Measurements from ENCODE around the gene MUSK. TPM values are rescaled to one million over a fixed set of nuclear protein-coding genes. Genes with fewer than 3 reads are reported as not detected.

The MUSK gene
- polyA plus RNA-seq, 2 of the 4 experiments (the other 2 are of a cell fraction): not detected

DNA sequence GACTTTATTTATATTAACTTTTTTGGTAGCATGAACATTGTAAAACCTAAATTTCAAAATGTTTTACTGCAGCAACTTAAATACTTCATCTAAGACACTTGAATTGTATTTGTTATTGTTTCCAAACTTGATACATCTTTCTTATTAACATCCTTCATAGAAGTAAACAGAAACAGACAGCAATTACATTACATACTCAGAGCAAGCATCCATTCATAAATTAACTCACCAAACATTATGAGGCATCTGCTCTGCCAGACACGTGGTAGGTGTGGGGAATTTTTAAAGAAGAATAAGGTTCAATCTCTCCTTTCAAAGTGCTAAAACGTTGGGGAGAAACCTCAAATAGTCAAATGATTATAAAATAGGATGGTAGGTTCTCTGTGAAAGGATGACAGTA lies 130.8 kb downstream of the MUSK start:
- Histone ChIP-seq H3K4me1 (peaks cover 56% of the 10 kb centered on the region), H3K4me2 (no peak overlapping the region), H3K9me3 (no peaks in the 10 kb centered on the region), H3K27ac (peak overlapping the region; percentile 48 to 69; a peak in 5 of 6 replicates), H3K4me3 (no peak overlapping the region)
- no peak for TF ChIP-seq SMC3 (IDR thresholded peaks at IDR 0.05)
- TF ChIP-seq EHMT2 (IDR thresholded peaks at IDR 0.05; ENCODE audit: low read depth): no peak
- TF ChIP-seq JUN (IDR thresholded peaks at IDR 0.05): no peak
- TF ChIP-seq, protein P1, sequence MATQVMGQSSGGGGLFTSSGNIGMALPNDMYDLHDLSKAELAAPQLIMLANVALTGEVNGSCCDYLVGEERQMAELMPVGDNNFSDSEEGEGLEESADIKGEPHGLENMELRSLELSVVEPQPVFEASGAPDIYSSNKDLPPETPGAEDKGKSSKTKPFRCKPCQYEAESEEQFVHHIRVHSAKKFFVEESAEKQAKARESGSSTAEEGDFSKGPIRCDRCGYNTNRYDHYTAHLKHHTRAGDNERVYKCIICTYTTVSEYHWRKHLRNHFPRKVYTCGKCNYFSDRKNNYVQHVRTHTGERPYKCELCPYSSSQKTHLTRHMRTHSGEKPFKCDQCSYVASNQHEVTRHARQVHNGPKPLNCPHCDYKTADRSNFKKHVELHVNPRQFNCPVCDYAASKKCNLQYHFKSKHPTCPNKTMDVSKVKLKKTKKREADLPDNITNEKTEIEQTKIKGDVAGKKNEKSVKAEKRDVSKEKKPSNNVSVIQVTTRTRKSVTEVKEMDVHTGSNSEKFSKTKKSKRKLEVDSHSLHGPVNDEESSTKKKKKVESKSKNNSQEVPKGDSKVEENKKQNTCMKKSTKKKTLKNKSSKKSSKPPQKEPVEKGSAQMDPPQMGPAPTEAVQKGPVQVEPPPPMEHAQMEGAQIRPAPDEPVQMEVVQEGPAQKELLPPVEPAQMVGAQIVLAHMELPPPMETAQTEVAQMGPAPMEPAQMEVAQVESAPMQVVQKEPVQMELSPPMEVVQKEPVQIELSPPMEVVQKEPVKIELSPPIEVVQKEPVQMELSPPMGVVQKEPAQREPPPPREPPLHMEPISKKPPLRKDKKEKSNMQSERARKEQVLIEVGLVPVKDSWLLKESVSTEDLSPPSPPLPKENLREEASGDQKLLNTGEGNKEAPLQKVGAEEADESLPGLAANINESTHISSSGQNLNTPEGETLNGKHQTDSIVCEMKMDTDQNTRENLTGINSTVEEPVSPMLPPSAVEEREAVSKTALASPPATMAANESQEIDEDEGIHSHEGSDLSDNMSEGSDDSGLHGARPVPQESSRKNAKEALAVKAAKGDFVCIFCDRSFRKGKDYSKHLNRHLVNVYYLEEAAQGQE (IDR thresholded peaks at IDR 0.05): no peak
- TF ChIP-seq, protein P2, sequence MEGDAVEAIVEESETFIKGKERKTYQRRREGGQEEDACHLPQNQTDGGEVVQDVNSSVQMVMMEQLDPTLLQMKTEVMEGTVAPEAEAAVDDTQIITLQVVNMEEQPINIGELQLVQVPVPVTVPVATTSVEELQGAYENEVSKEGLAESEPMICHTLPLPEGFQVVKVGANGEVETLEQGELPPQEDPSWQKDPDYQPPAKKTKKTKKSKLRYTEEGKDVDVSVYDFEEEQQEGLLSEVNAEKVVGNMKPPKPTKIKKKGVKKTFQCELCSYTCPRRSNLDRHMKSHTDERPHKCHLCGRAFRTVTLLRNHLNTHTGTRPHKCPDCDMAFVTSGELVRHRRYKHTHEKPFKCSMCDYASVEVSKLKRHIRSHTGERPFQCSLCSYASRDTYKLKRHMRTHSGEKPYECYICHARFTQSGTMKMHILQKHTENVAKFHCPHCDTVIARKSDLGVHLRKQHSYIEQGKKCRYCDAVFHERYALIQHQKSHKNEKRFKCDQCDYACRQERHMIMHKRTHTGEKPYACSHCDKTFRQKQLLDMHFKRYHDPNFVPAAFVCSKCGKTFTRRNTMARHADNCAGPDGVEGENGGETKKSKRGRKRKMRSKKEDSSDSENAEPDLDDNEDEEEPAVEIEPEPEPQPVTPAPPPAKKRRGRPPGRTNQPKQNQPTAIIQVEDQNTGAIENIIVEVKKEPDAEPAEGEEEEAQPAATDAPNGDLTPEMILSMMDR (IDR thresholded peaks at IDR 0.05): no peak
- no peak for TF ChIP-seq RARB (CRISPR knock-in tag; IDR thresholded peaks at IDR 0.05)
- TF ChIP-seq NR3C1 (IDR thresholded peaks at IDR 0.05): no peak
- no peak for TF ChIP-seq FOSL2 (IDR thresholded peaks at IDR 0.05)
- TF ChIP-seq FOSL2 (CRISPR knock-in tag; IDR thresholded peaks at IDR 0.05): no peak
- ChIA-PET POLR2A (no interaction called here), CTCF (no interaction called here)
- FAIRE-seq (no peak), ATAC-seq (no peak), DNase-seq (ENCODE audit: low read depth in 1 of 2, low spot score in 1 of 2) (no peak)
- WGBS (ENCODE audit: missing lambda C conversion rate): 34% methylated on average over 2 of the region's 2 CpGs

DNA sequence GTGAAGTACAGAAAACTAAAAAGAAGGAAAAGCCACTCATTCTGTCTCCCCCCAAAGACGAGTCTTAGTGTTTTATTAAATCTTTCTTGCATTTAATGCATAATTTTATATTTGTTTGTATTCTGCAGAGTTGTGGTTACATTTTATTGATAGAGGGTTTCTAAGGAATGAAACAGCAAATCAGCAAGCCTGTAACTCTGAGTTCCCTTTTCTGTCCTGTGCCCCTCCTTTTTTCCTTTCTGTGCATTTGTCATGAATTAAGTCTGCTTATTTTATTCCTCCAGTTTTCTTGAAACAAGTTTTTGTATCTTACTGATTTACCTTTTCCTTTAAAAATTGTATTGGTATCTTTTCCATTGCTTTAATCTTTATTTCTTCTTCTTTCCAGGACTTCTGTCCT lies 132.8 kb downstream of the MUSK start:
- Histone ChIP-seq H3K9me3 (no peaks in the 10 kb centered on the region), H3K4me3 (no peak overlapping the region), H3K27ac (peak overlapping the region; percentile 69; a peak in 5 of 6 replicates), H3K4me1 (peaks cover 56% of the 10 kb centered on the region), H3K4me2 (peak overlapping the region; percentile 64)
- ChIA-PET POLR2A (no interaction called here), CTCF (no interaction called here)
- FAIRE-seq (peak; percentile 73), ATAC-seq (no peak), DNase-seq (ENCODE audit: low read depth in 1 of 2, low spot score in 1 of 2) (no peak)
- no peak for TF ChIP-seq FOXS1 (CRISPR knock-in tag; IDR thresholded peaks at IDR 0.05)
- no peak for TF ChIP-seq KDM5A (IDR thresholded peaks at IDR 0.05)
- no peak for TF ChIP-seq RCOR1 (IDR thresholded peaks at IDR 0.05; ENCODE audit: low read depth, low read length)
- no peak for TF ChIP-seq MAZ (IDR thresholded peaks at IDR 0.05; ENCODE audit: borderline replicate concordance, low read depth, low read length)
- TF ChIP-seq, protein P3, sequence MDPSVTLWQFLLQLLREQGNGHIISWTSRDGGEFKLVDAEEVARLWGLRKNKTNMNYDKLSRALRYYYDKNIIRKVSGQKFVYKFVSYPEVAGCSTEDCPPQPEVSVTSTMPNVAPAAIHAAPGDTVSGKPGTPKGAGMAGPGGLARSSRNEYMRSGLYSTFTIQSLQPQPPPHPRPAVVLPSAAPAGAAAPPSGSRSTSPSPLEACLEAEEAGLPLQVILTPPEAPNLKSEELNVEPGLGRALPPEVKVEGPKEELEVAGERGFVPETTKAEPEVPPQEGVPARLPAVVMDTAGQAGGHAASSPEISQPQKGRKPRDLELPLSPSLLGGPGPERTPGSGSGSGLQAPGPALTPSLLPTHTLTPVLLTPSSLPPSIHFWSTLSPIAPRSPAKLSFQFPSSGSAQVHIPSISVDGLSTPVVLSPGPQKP (IDR thresholded peaks at IDR 0.05; ENCODE audit: low read depth, low read length): no peak
- no peak for TF ChIP-seq NPAS2 (CRISPR knock-in tag; IDR thresholded peaks at IDR 0.05; ENCODE audit: borderline replicate concordance)
- TF ChIP-seq CHD4 (IDR thresholded peaks at IDR 0.05; ENCODE audit: borderline replicate concordance): no peak
- TF ChIP-seq, protein P4, sequence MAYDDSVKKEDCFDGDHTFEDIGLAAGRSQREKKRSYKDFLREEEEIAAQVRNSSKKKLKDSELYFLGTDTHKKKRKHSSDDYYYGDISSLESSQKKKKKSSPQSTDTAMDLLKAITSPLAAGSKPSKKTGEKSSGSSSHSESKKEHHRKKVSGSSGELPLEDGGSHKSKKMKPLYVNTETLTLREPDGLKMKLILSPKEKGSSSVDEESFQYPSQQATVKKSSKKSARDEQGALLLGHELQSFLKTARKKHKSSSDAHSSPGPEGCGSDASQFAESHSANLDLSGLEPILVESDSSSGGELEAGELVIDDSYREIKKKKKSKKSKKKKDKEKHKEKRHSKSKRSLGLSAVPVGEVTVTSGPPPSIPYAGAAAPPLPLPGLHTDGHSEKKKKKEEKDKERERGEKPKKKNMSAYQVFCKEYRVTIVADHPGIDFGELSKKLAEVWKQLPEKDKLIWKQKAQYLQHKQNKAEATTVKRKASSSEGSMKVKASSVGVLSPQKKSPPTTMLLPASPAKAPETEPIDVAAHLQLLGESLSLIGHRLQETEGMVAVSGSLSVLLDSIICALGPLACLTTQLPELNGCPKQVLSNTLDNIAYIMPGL (CRISPR knock-in tag; IDR thresholded peaks at IDR 0.05; ENCODE audit: borderline replicate concordance): no peak
- no peak for TF ChIP-seq CEBPB (IDR thresholded peaks at IDR 0.05)
- TF ChIP-seq HEYL (CRISPR knock-in tag; IDR thresholded peaks at IDR 0.05): no peak
- TF ChIP-seq, protein P5, sequence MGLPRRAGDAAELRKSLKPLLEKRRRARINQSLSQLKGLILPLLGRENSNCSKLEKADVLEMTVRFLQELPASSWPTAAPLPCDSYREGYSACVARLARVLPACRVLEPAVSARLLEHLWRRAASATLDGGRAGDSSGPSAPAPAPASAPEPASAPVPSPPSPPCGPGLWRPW (IDR thresholded peaks at IDR 0.05): no peak
- no peak for TF ChIP-seq EHF (CRISPR knock-in tag; IDR thresholded peaks at IDR 0.05)
- no peak for TF ChIP-seq CBX8 (IDR thresholded peaks at IDR 0.05)
- WGBS (ENCODE audit: missing lambda C conversion rate): 81% methylated on average over 1 of the region's 1 CpG
